Inferior parietal cortex (tissue), 1 donor: ENCODE measurements around the gene PRSS8.

Experiments
- DNase-seq: peaks from one replicate; pipeline ENCODE4 v3.0.0-alpha.2; 2016; ENCODE audit errors: extremely low spot score

Gene PRSS8

GRCh38 chr16:31082368-31083045 lies 53.0 kb downstream of the PRSS8 start:
- no peak for DNase-seq
